ENCODE results near the gene WWOX. TPM values are rescaled to one million over a fixed set of nuclear protein-coding genes. Genes with fewer than 3 reads are reported as not detected.

The WWOX gene
- total and polyA plus RNA-seq, 3 donors from 2014 or later, result 20.6 to 76.7 (median 64.1) TPM

GRCh38 chr16:78551487-78552085 is 452.1 kb downstream of the WWOX start:
- no peak overlapping the region for H3K4me3 ChIP-seq
- no peak for DNase-seq
- no peak overlapping the region for H3K27ac ChIP-seq
- intact Hi-C loops (cut with DNase I; ENCODE audit: low total_unique reads), result no loop called here
- no peaks in the 10 kb centered on the region for H3K27me3 ChIP-seq
- H3K9me3 ChIP-seq, result no peaks in the 10 kb centered on the region
- H3K36me3 ChIP-seq (ENCODE audit: low read depth, missing control alignments), result no peaks in the 10 kb centered on the region
- 66 to 80% methylated on average over 12 of the region's 12 CpGs for WGBS, 2 donors
- H3K4me1 ChIP-seq, result no peaks in the 10 kb centered on the region
- no peak for TF ChIP-seq CTCF (IDR thresholded peaks at IDR 0.05)

- H3K9me3 ChIP-seq, result no peaks in the 10 kb centered on the region
- intact Hi-C loops (cut with DNase I; ENCODE audit: low total_unique reads), result no loop called here
- H3K27ac ChIP-seq, result no peak overlapping the region
- 85 to 88% methylated on average over 16 of the region's 16 CpGs for WGBS, 2 donors
- no peaks in the 10 kb centered on the region for H3K27me3 ChIP-seq
- H3K4me3 ChIP-seq, result no peak overlapping the region
- DNase-seq, result no peak
- no peaks in the 10 kb centered on the region for H3K36me3 ChIP-seq (ENCODE audit: low read depth, missing control alignments)
- H3K4me1 ChIP-seq, result no peaks in the 10 kb centered on the region
- TF ChIP-seq POLR2A (IDR thresholded peaks at IDR 0.05), result no peak
- no peak for TF ChIP-seq CTCF (IDR thresholded peaks at IDR 0.05)
Measured at GRCh38 chr16:78552106-78552675, 452.7 kb downstream of the WWOX start.

GRCh38 chr16:78552716-78553115 is 453.3 kb downstream of the WWOX start:
- WGBS, 2 donors, result 95 to 96% methylated on average over 1 of the region's 1 CpG
- TF ChIP-seq CTCF (IDR thresholded peaks at IDR 0.05) (no peak), POLR2A (IDR thresholded peaks at IDR 0.05) (no peak)
- H3K27me3 ChIP-seq, result no peaks in the 10 kb centered on the region
- H3K4me3 ChIP-seq, result no peak overlapping the region
- no peak overlapping the region for H3K27ac ChIP-seq
- no peaks in the 10 kb centered on the region for H3K4me1 ChIP-seq
- no peaks in the 10 kb centered on the region for H3K9me3 ChIP-seq
- no peak for DNase-seq
- H3K36me3 ChIP-seq (ENCODE audit: low read depth, missing control alignments), result no peaks in the 10 kb centered on the region
- intact Hi-C loops (cut with DNase I; ENCODE audit: low total_unique reads), result no loop called here

GRCh38 chr16:78553268-78554039 is 454.0 kb downstream of the WWOX start:
- TF ChIP-seq CTCF (IDR thresholded peaks at IDR 0.05), result no peak
- TF ChIP-seq POLR2A (IDR thresholded peaks at IDR 0.05), result no peak
- Histone ChIP-seq H3K4me3 (no peak overlapping the region), H3K36me3 (ENCODE audit: low read depth, missing control alignments) (no peaks in the 10 kb centered on the region), H3K27me3 (no peaks in the 10 kb centered on the region), H3K4me1 (no peaks in the 10 kb centered on the region), H3K27ac (no peak overlapping the region), H3K9me3 (no peaks in the 10 kb centered on the region)
- intact Hi-C loops (cut with DNase I; ENCODE audit: low total_unique reads), result no loop called here
- DNase-seq, result no peak
- WGBS, 2 donors, result 83 to 85% methylated on average over 10 of the region's 10 CpGs
